ENCODE measurements around the gene TACR1. TPM values are rescaled to one million over a fixed set of nuclear protein-coding genes. Genes with fewer than 3 reads are reported as not detected.
"Not testable (repeated sequence)": the region's sequence is repeated elsewhere in the genome, so short reads cannot be mapped to it uniquely, and the experiment has no call there.

TACR1 gene
- total RNA-seq (5.1 TPM), polyA plus RNA-seq (ENCODE audit: insufficient read depth, low read depth, low replicate concordance) (0.49 TPM)
- long read RNA-seq, donor 1 = 0 reads
- long read RNA-seq, donor 2 = 0 reads
- long read RNA-seq, donor 3 = 0 reads
- long read RNA-seq, donor 4, full-length matches to known transcripts = 1 of 1 reads
- long read RNA-seq, donor 4, partial matches to known transcripts = 0 of 1 reads
- long read RNA-seq, donor 4, other reads (novel, unspliced or antisense) = 0 of 1 reads
- long read RNA-seq, donor 5 = 0 reads
- long read RNA-seq, donor 6, partial matches to known transcripts = 0 of 1 reads
- long read RNA-seq, donor 6, other reads (novel, unspliced or antisense) = 0 of 1 reads
- long read RNA-seq, donor 7, full-length matches to known transcripts = 1 of 3 reads
- long read RNA-seq, donor 7, partial matches to known transcripts = 0 of 3 reads
- long read RNA-seq, donor 7, other reads (novel, unspliced or antisense) = 2 of 3 reads
- long read RNA-seq, donor 8 = 0 reads
- long read RNA-seq, donor 9 = 0 reads
- long read RNA-seq, donor 10, full-length matches to known transcripts = 2 of 2 reads
- long read RNA-seq, donor 10, partial matches to known transcripts = 0 of 2 reads
- long read RNA-seq, donor 10, other reads (novel, unspliced or antisense) = 0 of 2 reads

- Histone ChIP-seq H3K9ac (ENCODE audit: low read length in 3 of 3) (peak within 1 kb of the TSS in 2 of 3 donors; percentile 14 to 32), H3K4me1 (ENCODE audit: control insufficient read depth in 2 of 3, insufficient read depth in 2 of 3, low read depth in 1 of 3, low read length in 3 of 3) (peaks cover 0 to 15% (median 0%) of the 10 kb centered on the region in 3 donors), H3K27me3 (ENCODE audit: control insufficient read depth, insufficient read depth, low read length) (peaks cover 10% of the 10 kb centered on the region), H3K36me3 (ENCODE audit: control insufficient read depth in 2 of 3, insufficient read depth in 3 of 3, low read length in 3 of 3) (no peaks in the 10 kb centered on the region), H3K9me3 (ENCODE audit: control insufficient read depth in 2 of 3, insufficient read depth in 1 of 3, low read length in 3 of 3) (peaks cover 0 to 5% (median 0%) of the 10 kb centered on the region in 3 donors), H3K27ac (ENCODE audit: low read depth in 2 of 2, low read length in 2 of 2) (no peak within 1 kb of the TSS), H3K4me3 (ENCODE audit: low read length in 3 of 3) (peak within 1 kb of the TSS; percentile 22 to 61 (median 36))
- intact Hi-C loops (cut with DNase I) = no loop called here
- FAIRE-seq = no peak
- peak; percentile 81 to 90 (median 83) for DNase-seq
- TF ChIP-seq CTCF (IDR thresholded peaks at IDR 0.05; ENCODE audit: borderline replicate concordance, extremely low read depth, insufficient read depth) = peak; percentile 49
Observed at GRCh38 chr2:75199428-75200011, at the start of gene TACR1. TSS of gene TACR1 (minus strand) at chr2:75199520. CDS start at chr2:75198934, 586 bp downstream.

GRCh38 chr2:75248581-75248980, 49.3 kb upstream of the TACR1 start:
- H3K27me3 ChIP-seq (ENCODE audit: control insufficient read depth, insufficient read depth, low read length); H3K36me3 ChIP-seq (ENCODE audit: control insufficient read depth in 2 of 3, insufficient read depth in 3 of 3, low read length in 3 of 3); H3K4me3 ChIP-seq (ENCODE audit: low read length in 3 of 3); DNase-seq; intact Hi-C loops (cut with DNase I); FAIRE-seq; H3K9ac ChIP-seq (ENCODE audit: low read length in 3 of 3); H3K4me1 ChIP-seq (ENCODE audit: control insufficient read depth in 2 of 3, insufficient read depth in 2 of 3, low read depth in 1 of 3, low read length in 3 of 3); H3K27ac ChIP-seq (ENCODE audit: low read depth in 2 of 2, low read length in 2 of 2): not testable (repeated sequence)
- peaks cover 0 to 18% (median 6%) of the 10 kb centered on the region in 3 donors for H3K9me3 ChIP-seq (ENCODE audit: control insufficient read depth in 2 of 3, insufficient read depth in 1 of 3, low read length in 3 of 3)

- TF ChIP-seq CTCF (IDR thresholded peaks at IDR 0.05; ENCODE audit: borderline replicate concordance, extremely low read depth, insufficient read depth) = no peak
- intact Hi-C loops (cut with DNase I) = no loop called here
- Histone ChIP-seq H3K4me3 (ENCODE audit: low read length in 3 of 3) (no peak overlapping the region), H3K27me3 (ENCODE audit: control insufficient read depth, insufficient read depth, low read length) (no peaks in the 10 kb centered on the region), H3K4me1 (ENCODE audit: control insufficient read depth in 2 of 3, insufficient read depth in 2 of 3, low read depth in 1 of 3, low read length in 3 of 3) (no peaks in the 10 kb centered on the region), H3K9ac (ENCODE audit: low read length in 3 of 3) (no peak overlapping the region), H3K36me3 (ENCODE audit: control insufficient read depth in 2 of 3, insufficient read depth in 3 of 3, low read length in 3 of 3) (no peaks in the 10 kb centered on the region), H3K9me3 (ENCODE audit: control insufficient read depth in 2 of 3, insufficient read depth in 1 of 3, low read length in 3 of 3) (peaks cover 0 to 29% (median 6%) of the 10 kb centered on the region in 3 donors), H3K27ac (ENCODE audit: low read depth in 2 of 2, low read length in 2 of 2) (no peak overlapping the region)
- no peak for FAIRE-seq
- DNase-seq = no peak
Observed at GRCh38 chr2:75246441-75247167, 47.3 kb upstream of the TACR1 start.

All from kidney (tissue), 22 donors.